ENCODE results near the gene HSD11B2. TPM values are rescaled to one million over a fixed set of nuclear protein-coding genes. Genes with fewer than 3 reads are reported as not detected.

HSD11B2 gene
- total and polyA plus RNA-seq, 2 of the 4 experiments (the other 2 are of a cell fraction), result 0.26 TPM; not detected in 1

- H3K27me3 ChIP-seq (ENCODE audit: control insufficient read depth, insufficient read depth, low read length), result peaks cover 22% of the 10 kb centered on the region
- ChIA-PET POLR2A (ENCODE audit: unreplicated experiment) (no interaction called here), CTCF (interaction anchor here (0.6 kb wide), 1 partner anchor 893 kb away, joined by 3 read pairs; no protein-coding TSS in a partner anchor)
- H3K56ac ChIP-seq (ENCODE audit: extremely low read depth, insufficient read depth, low read length), result no peak overlapping the region
- peaks cover 0 to 1% of the 10 kb centered on the region in 2 experiments; a peak in 2 of 4 replicates for H3K79me1 ChIP-seq (ENCODE audit: low read depth in 1 of 2, low read length in 2 of 2)
- no peak overlapping the region for H2BK20ac ChIP-seq (ENCODE audit: low read depth, low read length)
- no peaks in the 10 kb centered on the region for H3K4me1 ChIP-seq (ENCODE audit: control insufficient read depth, insufficient read depth, low read length)
- TF ChIP-seq RAD21 (IDR thresholded peaks at IDR 0.05; ENCODE audit: low read length) (no peak), SMC3 (IDR thresholded peaks at IDR 0.05; ENCODE audit: low read depth, low read length) (no peak), RFX5 (IDR thresholded peaks at IDR 0.05; ENCODE audit: low read depth, low read length) (no peak), ELK1 (IDR thresholded peaks at IDR 0.05; ENCODE audit: borderline replicate concordance, low read depth, low read length) (no peak), CHD1 (IDR thresholded peaks at IDR 0.05; ENCODE audit: low read depth, low read length) (no peak), BHLHE40 (IDR thresholded peaks at IDR 0.05; ENCODE audit: low read depth, low read length) (no peak), POLR2A (IDR thresholded peaks at IDR 0.05; ENCODE audit: low read depth, low read length) (no peak), MXI1 (IDR thresholded peaks at IDR 0.05; ENCODE audit: borderline replicate concordance, low read depth, low read length) (no peak), MAFK (IDR thresholded peaks at IDR 0.05; ENCODE audit: low read depth, low read length) (no peak), MAZ (IDR thresholded peaks at IDR 0.05; ENCODE audit: borderline replicate concordance, low read depth, low read length) (no peak), CTCF (conservative IDR thresholded peaks at IDR 0.05; ENCODE audit: low read depth, low read length) (no peak), NFE2L2 (IDR thresholded peaks at IDR 0.05; ENCODE audit: low read depth, low read length) (no peak), CEBPB (IDR thresholded peaks at IDR 0.05; ENCODE audit: low read depth, low read length) (no peak), FOS (IDR thresholded peaks at IDR 0.05; ENCODE audit: low read depth, low read length) (no peak), USF2 (IDR thresholded peaks at IDR 0.05; ENCODE audit: low read depth, low read length) (no peak)
- no peak overlapping the region for H4K5ac ChIP-seq (ENCODE audit: low read depth, low read length)
- no peak overlapping the region for H4K8ac ChIP-seq (ENCODE audit: low read depth in 2 of 2, low read length in 2 of 2)
- ATAC-seq (ENCODE audit: low read depth) (no peak), DNase-seq (no peak)
- no peak overlapping the region for H3K4ac ChIP-seq (ENCODE audit: low read depth, low read length)
- intact Hi-C loops (cut with micrococcal nuclease) (no loop called here), dilution Hi-C loops (cut with HindIII; ENCODE audit: low sequenced_read_pairs, unreplicated experiment) (no loop called here), in situ Hi-C loops (cut with MboI; ENCODE audit: low sequenced_read_pairs) (no loop called here)
- H3K9me3 ChIP-seq (ENCODE audit: control insufficient read depth, insufficient read depth, low read length), result no peaks in the 10 kb centered on the region
- no peak overlapping the region for H2AK5ac ChIP-seq (ENCODE audit: low read depth, low read length)
- no TSS peak for BruUV-seq (replicated peaks)
- no peak overlapping the region for H3K4me3 ChIP-seq (ENCODE audit: insufficient read depth, low read depth, low read length)
- H3K23ac ChIP-seq (ENCODE audit: low read depth, low read length), result no peak overlapping the region
- H3K18ac ChIP-seq (ENCODE audit: low read depth, low read length), result no peak overlapping the region
- H3K9ac ChIP-seq (ENCODE audit: low read depth, low read length), result no peak overlapping the region
- no peak overlapping the region for H2BK5ac ChIP-seq (ENCODE audit: low read depth, low read length, poor library complexity, severe bottlenecking)
- WGBS, 2 experiments (ENCODE audit: extremely low coverage in 2 of 2, insufficient read length in 1 of 2), result 68% methylated on average over 4 of the region's 4 CpGs; no CpG with 5 or more reads in 1 of the 2 experiments
- no peak overlapping the region for H2AFZ ChIP-seq (replicated peaks; ENCODE audit: low read length, poor library complexity)
- no peak overlapping the region for H2BK15ac ChIP-seq (ENCODE audit: low read depth, low read length)
- H3K27ac ChIP-seq (ENCODE audit: insufficient read depth, low read length), result no peak overlapping the region
- H2AK9ac ChIP-seq (replicated peaks; ENCODE audit: low read depth, low read length, poor library complexity), result no peak overlapping the region
- no peak overlapping the region for H3K14ac ChIP-seq (replicated peaks; ENCODE audit: low read depth, low read length)
- no peaks in the 10 kb centered on the region for H4K20me1 ChIP-seq (ENCODE audit: insufficient read depth, low read length)
- no peak overlapping the region for H2BK120ac ChIP-seq (ENCODE audit: low read depth, low read length)
- H3K36me3 ChIP-seq (ENCODE audit: control insufficient read depth, insufficient read depth, low read length), result no peaks in the 10 kb centered on the region
- no peak overlapping the region for H4K91ac ChIP-seq (ENCODE audit: insufficient read depth, low read depth, low read length)
- H3K9me1 ChIP-seq (ENCODE audit: insufficient read depth, low read length), result no peaks in the 10 kb centered on the region
- H3K4me2 ChIP-seq (ENCODE audit: low read depth, low read length), result no peak overlapping the region
Observed at GRCh38 chr16:67421030-67421429, 9.9 kb upstream of the HSD11B2 start.

All from IMR-90 (cell line).